ENCODE data around the gene SCAF11. TPM values are rescaled to one million over a fixed set of nuclear protein-coding genes. Genes with fewer than 3 reads are reported as not detected.

Gene SCAF11
- total RNA-seq, 1 donor from 2014 or later = 129 TPM

DNA sequence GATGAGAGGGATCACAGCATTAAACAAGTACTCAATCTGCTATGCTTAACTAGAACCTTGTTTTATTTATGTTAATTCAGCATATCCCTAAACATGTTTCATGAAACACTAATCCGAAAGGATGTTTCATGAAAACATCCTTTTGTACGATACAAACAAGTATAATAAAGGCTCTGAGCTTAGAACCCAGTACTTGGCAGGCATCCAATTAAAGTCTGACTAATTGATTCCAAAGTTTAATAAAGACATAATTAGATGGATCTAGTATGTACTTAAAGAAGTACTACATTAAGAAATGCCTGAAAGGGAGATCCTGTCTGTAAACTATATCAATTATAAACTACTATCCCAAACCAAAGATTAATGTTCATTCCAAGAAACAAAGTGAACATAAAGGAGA, 51.8 kb downstream of the SCAF11 start:
- Mint-ChIP-seq H3K9me3 (ENCODE audit: unreplicated experiment) (peaks cover 6% of the 10 kb centered on the region), H3K27me3 (ENCODE audit: unreplicated experiment) (no peaks in the 10 kb centered on the region), H3K27ac (ENCODE audit: unreplicated experiment) (no peak overlapping the region), H3K4me1 (ENCODE audit: unreplicated experiment) (peaks cover 11% of the 10 kb centered on the region), H3K36me3 (ENCODE audit: unreplicated experiment) (peaks cover 45% of the 10 kb centered on the region), H3K4me3 (ENCODE audit: unreplicated experiment) (no peak overlapping the region)
- TF ChIP-seq, protein P1, sequence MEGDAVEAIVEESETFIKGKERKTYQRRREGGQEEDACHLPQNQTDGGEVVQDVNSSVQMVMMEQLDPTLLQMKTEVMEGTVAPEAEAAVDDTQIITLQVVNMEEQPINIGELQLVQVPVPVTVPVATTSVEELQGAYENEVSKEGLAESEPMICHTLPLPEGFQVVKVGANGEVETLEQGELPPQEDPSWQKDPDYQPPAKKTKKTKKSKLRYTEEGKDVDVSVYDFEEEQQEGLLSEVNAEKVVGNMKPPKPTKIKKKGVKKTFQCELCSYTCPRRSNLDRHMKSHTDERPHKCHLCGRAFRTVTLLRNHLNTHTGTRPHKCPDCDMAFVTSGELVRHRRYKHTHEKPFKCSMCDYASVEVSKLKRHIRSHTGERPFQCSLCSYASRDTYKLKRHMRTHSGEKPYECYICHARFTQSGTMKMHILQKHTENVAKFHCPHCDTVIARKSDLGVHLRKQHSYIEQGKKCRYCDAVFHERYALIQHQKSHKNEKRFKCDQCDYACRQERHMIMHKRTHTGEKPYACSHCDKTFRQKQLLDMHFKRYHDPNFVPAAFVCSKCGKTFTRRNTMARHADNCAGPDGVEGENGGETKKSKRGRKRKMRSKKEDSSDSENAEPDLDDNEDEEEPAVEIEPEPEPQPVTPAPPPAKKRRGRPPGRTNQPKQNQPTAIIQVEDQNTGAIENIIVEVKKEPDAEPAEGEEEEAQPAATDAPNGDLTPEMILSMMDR (IDR thresholded peaks at IDR 0.05) = no peak
- no peak for DNase-seq (ENCODE audit: extremely low spot score, unreplicated experiment)

DNA sequence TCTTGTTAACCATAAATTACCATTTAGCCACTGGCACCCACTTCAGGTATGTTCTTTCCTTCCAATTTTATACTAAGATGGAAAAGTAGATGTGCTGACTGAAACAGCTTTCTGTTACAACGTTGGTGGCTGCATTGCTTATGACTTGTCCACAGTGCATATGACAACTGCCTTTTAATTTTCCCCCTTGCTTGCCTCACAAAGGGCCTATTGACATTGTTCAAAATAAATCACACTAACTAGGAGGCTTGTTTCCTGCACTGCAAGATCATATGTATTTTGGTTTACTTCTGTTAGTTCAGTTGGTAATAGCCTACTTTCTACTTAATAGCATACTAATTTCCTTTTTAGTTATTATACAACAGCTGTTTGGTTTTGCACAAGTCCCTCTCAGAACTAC, 55.4 kb downstream of the SCAF11 start:
- peaks cover 32% of the 10 kb centered on the region for H3K36me3 Mint-ChIP-seq (ENCODE audit: unreplicated experiment)
- peaks cover 9% of the 10 kb centered on the region for H3K4me1 Mint-ChIP-seq (ENCODE audit: unreplicated experiment)
- H3K27ac Mint-ChIP-seq (ENCODE audit: unreplicated experiment) = no peak overlapping the region

DNA sequence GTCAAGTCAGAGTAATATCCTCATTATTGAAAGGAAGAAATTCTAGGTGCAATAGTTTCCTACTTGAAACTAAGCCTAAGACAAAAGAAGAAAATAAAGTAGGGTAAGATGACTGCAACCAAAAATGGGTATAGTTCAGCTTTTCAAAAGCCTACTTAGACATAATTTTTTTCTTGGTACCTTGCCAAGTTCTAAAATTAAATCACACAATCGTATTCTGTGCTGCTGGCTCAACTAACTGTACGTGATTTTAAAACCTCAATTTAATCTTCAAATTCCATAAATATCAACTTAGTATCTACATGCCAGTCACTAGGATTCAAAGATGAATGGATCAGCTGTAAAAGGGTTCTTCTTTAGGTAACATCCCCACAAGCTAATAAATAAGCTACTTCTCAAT, 56.9 kb downstream of the SCAF11 start:
- H3K27ac Mint-ChIP-seq (ENCODE audit: unreplicated experiment) = no peak overlapping the region
- peaks cover 38% of the 10 kb centered on the region for H3K36me3 Mint-ChIP-seq (ENCODE audit: unreplicated experiment)
- no peaks in the 10 kb centered on the region for H3K9me3 Mint-ChIP-seq (ENCODE audit: unreplicated experiment)
- no peak overlapping the region for H3K4me3 Mint-ChIP-seq (ENCODE audit: unreplicated experiment)
- TF ChIP-seq, protein P1 (IDR thresholded peaks at IDR 0.05) = no peak
- H3K4me1 Mint-ChIP-seq (ENCODE audit: unreplicated experiment) = peaks cover 6% of the 10 kb centered on the region
- DNase-seq (ENCODE audit: extremely low spot score, unreplicated experiment) = no peak
- H3K27me3 Mint-ChIP-seq (ENCODE audit: unreplicated experiment) = no peaks in the 10 kb centered on the region

More for the DNA sequence above, 55.4 kb downstream of the SCAF11 start:
- TF ChIP-seq, protein P1 (IDR thresholded peaks at IDR 0.05) = no peak
- Mint-ChIP-seq H3K9me3 (ENCODE audit: unreplicated experiment) (no peaks in the 10 kb centered on the region), H3K4me3 (ENCODE audit: unreplicated experiment) (no peak overlapping the region), H3K27me3 (ENCODE audit: unreplicated experiment) (no peaks in the 10 kb centered on the region)
- no peak for DNase-seq (ENCODE audit: extremely low spot score, unreplicated experiment)

DNA sequence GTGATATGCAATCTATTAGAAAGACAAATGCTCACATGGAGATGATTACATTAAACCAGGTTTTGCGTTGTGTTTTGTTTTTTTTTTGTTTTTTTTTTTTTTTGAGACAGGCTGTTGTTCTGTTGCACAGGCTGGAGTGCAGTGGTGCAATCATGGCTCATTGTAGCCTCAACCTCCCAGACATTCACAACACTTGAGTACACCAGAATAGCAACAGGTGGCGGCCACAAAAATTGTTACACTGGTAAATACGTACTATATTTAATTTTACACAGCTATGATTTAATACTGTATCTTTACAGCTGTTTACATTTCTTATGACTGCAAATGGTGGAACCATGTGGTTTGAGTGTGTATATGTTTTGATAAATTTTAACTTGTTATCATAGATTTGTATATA, 60.0 kb downstream of the SCAF11 start:
- no peak for DNase-seq (ENCODE audit: extremely low spot score, unreplicated experiment)
- Mint-ChIP-seq H3K36me3 (ENCODE audit: unreplicated experiment) (peaks cover 54% of the 10 kb centered on the region), H3K4me1 (ENCODE audit: unreplicated experiment) (peaks cover 6% of the 10 kb centered on the region), H3K9me3 (ENCODE audit: unreplicated experiment) (no peaks in the 10 kb centered on the region), H3K27ac (ENCODE audit: unreplicated experiment) (no peak overlapping the region), H3K27me3 (ENCODE audit: unreplicated experiment) (no peaks in the 10 kb centered on the region), H3K4me3 (ENCODE audit: unreplicated experiment) (no peak overlapping the region)
- TF ChIP-seq, protein P1 (IDR thresholded peaks at IDR 0.05) = no peak

DNA sequence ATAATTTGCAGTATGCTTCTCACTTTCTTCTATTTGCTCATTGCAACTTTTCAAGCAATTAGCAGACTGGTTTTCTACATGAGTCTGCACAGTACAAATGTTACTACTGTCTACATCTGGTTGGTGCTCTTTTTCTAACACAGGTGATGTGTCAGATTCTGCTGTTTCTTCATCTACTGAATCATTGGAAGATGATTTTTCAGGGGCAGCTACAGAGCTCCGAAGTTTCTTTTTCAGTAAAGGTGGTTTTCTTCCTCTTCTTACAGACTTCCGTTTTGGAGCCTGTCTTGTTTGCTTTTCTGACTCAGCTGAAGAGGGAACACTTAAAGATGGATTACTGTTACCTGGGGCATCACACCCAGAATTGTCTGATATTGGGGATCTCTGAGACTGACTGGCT, 62.1 kb downstream of the SCAF11 start:
- Mint-ChIP-seq H3K36me3 (ENCODE audit: unreplicated experiment) (peaks cover 59% of the 10 kb centered on the region), H3K4me1 (ENCODE audit: unreplicated experiment) (no peaks in the 10 kb centered on the region), H3K4me3 (ENCODE audit: unreplicated experiment) (no peak overlapping the region), H3K27ac (ENCODE audit: unreplicated experiment) (no peak overlapping the region), H3K27me3 (ENCODE audit: unreplicated experiment) (no peaks in the 10 kb centered on the region), H3K9me3 (ENCODE audit: unreplicated experiment) (no peaks in the 10 kb centered on the region)
- TF ChIP-seq, protein P1 (IDR thresholded peaks at IDR 0.05) = no peak
- DNase-seq (ENCODE audit: extremely low spot score, unreplicated experiment) = no peak
